ENCODE results near the gene NAP1L1.

The NAP1L1 gene

DNA sequence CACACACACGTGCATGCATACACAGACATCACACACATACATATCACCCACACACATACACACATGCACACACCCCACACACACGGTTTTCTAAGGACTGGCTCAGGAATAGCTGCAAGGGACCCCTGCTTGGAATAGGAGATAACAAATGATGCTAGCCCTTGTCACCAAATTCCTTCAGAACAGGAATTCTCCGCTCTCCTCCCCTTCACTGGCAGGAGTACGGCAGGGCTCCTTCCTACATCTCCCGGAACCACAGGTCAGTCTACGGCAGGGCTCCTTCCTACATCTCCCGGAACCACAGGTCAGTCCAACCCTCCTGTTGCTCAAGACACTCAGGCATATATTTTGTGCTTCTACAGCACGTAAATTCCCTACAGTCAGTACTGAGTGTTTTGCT is 76.8 kb downstream of the NAP1L1 start:
- no peak overlapping the region for H3K27ac ChIP-seq
- TF ChIP-seq ZFX (IDR thresholded peaks at IDR 0.05) (no peak), CTCF (conservative IDR thresholded peaks at IDR 0.05) (no peak)

DNA sequence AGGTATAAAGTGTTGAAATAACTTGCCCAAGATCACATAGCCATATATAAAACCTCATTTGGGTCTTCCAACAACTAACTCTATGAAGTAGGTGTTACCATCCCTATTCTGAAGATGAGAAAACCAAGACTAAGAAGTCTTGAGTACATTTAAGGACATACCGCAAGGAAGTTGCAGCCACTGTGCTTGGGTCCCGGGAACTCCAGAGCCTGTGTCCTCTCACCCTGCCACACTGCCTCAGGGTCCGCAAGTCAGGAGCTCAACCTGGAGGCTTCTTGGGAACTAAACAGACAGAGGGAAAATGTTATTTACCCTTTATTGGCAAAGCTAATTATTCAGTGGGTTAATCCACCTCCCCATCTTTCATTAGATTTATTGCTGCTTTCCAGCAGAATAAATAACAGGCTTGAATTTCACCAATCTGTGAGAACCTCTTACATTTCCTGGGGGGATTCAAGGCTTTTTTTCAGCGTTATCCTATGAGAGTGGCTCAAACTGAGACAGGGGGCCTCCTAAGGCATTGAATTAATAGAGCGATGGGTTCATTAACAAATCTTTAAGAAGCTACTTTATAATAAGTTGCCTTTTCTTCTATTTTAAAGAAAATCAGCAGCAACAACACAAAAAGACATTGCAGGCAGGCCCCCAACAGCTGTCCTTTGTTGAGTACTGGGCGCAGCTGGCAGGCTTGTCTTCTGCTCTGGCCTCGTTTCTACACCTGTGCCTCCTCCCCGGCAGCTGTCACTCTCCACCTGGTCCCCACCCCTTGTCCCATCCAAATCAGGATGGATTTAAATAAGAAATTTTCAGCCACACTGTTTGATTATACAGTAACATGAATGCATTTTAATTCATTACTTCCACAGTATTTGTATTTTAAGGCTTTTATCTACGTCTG is 78.2 kb downstream of the NAP1L1 start:
- TF ChIP-seq CTCF (conservative IDR thresholded peaks at IDR 0.05): no peak
- TF ChIP-seq ZFX (IDR thresholded peaks at IDR 0.05): no peak
- H3K27ac ChIP-seq: no peak overlapping the region

GRCh38 chr12:76003355-76003638 is 81.2 kb downstream of the NAP1L1 start:
- TF ChIP-seq CTCF (conservative IDR thresholded peaks at IDR 0.05): no peak
- no peak for TF ChIP-seq ZFX (IDR thresholded peaks at IDR 0.05)
- H3K27ac ChIP-seq: no peak overlapping the region

DNA sequence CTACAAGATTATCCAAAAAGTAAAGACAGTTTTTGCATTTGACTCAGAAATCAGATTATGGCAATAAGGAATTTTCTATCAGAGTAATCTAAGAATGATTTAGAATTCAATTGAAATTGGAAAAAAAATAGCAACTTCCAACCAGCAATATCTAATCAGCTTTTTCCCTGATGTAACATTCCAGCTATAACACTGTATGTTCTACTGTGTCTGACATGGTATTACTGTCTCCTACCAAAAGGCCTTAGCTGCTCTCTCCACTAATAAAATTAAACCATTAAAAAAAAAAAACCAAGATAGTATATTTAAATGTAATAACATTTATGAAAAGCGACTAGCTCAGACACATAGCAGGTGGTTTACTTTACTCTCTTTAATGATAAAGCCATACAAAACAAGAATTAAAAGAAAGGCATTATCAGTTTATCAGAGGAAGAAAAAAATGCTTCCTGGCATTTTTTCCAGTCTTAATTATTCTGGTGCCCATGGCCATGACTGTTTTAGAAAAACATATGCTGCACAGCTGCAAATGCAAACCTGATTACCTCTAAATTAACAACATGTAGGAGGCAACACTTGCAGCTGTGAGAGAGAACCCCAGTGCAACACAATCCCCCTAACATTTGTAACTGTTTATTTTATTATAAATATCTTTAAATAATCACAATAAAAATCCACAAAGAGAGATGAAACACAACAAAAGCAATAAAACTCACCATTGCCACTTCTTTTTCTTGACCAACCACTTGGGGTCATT is 81.7 kb downstream of the NAP1L1 start:
- TF ChIP-seq CTCF (conservative IDR thresholded peaks at IDR 0.05): no peak
- TF ChIP-seq ZFX (IDR thresholded peaks at IDR 0.05): no peak
- no peak overlapping the region for H3K27ac ChIP-seq

DNA sequence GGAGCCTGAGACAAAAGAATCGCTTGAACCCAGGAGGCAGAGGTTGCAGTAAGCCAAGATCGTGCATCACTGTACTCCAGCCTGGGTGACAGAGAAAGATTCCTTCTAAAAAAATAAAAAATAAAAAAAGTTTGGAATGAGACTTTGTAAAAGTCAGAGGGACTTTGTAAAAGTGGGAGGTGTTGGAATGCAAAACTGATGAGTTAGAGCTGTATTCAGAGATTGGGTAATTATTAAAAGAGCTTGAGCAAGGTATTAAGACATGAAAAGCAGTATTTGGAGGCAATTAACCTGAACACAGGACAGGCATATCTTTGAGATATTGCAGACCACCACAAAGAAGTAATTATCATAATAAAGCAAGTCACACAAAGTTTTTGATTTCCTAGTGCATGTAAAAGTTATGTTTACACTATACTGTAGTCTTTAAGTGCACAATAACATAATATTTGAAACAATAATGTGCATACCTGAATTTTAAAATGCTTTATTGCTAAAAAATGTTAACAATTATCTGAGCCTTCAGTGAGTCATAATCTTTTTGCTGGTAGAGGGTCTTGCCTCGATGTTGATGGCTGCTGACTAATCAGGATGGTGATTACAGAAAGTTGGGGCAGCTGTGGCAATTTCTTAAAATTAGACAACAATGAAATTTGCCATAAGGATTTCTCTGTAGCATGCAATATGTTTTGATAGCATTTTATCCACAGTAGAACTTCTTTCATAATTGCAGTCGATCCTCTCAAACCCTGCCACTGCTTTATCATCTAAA is 86.0 kb downstream of the NAP1L1 start:
- TF ChIP-seq ZFX (IDR thresholded peaks at IDR 0.05): no peak
- no peak for TF ChIP-seq CTCF (conservative IDR thresholded peaks at IDR 0.05)
- H3K27ac ChIP-seq: no peak overlapping the region

- TF ChIP-seq CTCF (conservative IDR thresholded peaks at IDR 0.05) (no peak), ZFX (IDR thresholded peaks at IDR 0.05) (no peak)
- no peak overlapping the region for H3K27ac ChIP-seq
These were observed 86.8 kb downstream of the NAP1L1 start for GRCh38 chr12:75997658-75998057.

Measured in C4-2B (cell line).